Suprapubic skin (tissue), 4 donors: ENCODE measurements around the gene ZBTB4. TPM values are rescaled to one million over a fixed set of nuclear protein-coding genes. Genes with fewer than 3 reads are reported as not detected.

Source experiments
- DNase-seq, 2 donors: peaks; one replicate each; pipeline ENCODE4 v3.0.0-alpha.2; 2019; ENCODE audit warnings: low spot score in 2 of 2
- H3K27ac ChIP-seq: fragments of 200-600 bp; sonication (generic); one replicate; pipeline ENCODE4 v1.5.1; 2019
- H3K27me3 ChIP-seq: fragments of 200-600 bp; sonication (generic); one replicate; pipeline ENCODE4 v1.5.1; 2019
- H3K36me3 ChIP-seq: fragments of 200-600 bp; sonication (generic); one replicate; pipeline ENCODE4 v1.5.1; 2019
- H3K4me1 ChIP-seq: fragments of 200-600 bp; sonication (generic); one replicate; pipeline ENCODE4 v1.5.1; 2019
- H3K4me3 ChIP-seq: fragments of 200-600 bp; sonication (generic); one replicate; pipeline ENCODE4 v1.5.1; 2019; ENCODE audit warnings: mild to moderate bottlenecking
- H3K9me3 ChIP-seq: fragments of 200-600 bp; sonication (generic); one replicate; pipeline ENCODE4 v1.5.1; 2019
- CTCF ChIP-seq, 2 donors: fragments of 200-600 bp in 1 of 2; fragments of 450-650 bp in 1 of 2; sonication (generic) in 1 of 2; IDR thresholded peaks; one replicate each; pipeline ENCODE4 v1.5.1; 2016 to 2019; ENCODE audit warnings: antibody characterized with exemption in 2 of 2, mild to moderate bottlenecking in 1 of 2, moderate library complexity in 1 of 2
- EP300 ChIP-seq: sonication (generic); formaldehyde crosslinking; IDR thresholded peaks from one replicate; pipeline ENCODE4 v1.6.1; 2017; ENCODE audit warnings: antibody characterized with exemption
- POLR2A ChIP-seq, 2 donors: fragments of 450-650 bp; IDR thresholded peaks; one replicate each; pipeline ENCODE4 v1.6.1; 2017; ENCODE audit warnings: antibody characterized with exemption in 2 of 2, mild to moderate bottlenecking in 2 of 2, moderate library complexity in 2 of 2
- POLR2AphosphoS5 ChIP-seq, 3 donors: sonication (generic); formaldehyde crosslinking; IDR thresholded peaks; one replicate each; pipeline ENCODE4 v1.6.1; 2017; ENCODE audit warnings: antibody characterized with exemption in 3 of 3
- WGBS: methylation state at CpG from one replicate; pipeline ENCODE4 v1.1.5; 2018; 5-methylcytosine and 5-hydroxymethylcytosine counted together
- total RNA-seq, 4 donors: library from RNA; depleted of rRNA; stranded (reverse); fragments of >200 nt; gene quantifications; one replicate each; pipeline ENCODE4 v1.1.0, GENCODE V29; 2016

ZBTB4 gene
- total RNA-seq, 4 donors from 2014 or later = 36.1 to 65.7 (median 45.3) TPM

- 80% methylated on average over 11 of the region's 14 CpGs for WGBS
- DNase-seq = no peak
- Histone ChIP-seq H3K27me3 (no peaks in the 10 kb centered on the region), H3K27ac (peak overlapping the region; percentile 55), H3K4me3 (no peak overlapping the region), H3K9me3 (no peaks in the 10 kb centered on the region), H3K36me3 (peaks cover 30% of the 10 kb centered on the region), H3K4me1 (peaks cover 28% of the 10 kb centered on the region)
- no peak for TF ChIP-seq POLR2AphosphoS5 (IDR thresholded peaks at IDR 0.05)
- TF ChIP-seq CTCF (IDR thresholded peaks at IDR 0.05) = no peak
- TF ChIP-seq EP300 = no peak
- no peak for TF ChIP-seq POLR2A (IDR thresholded peaks at IDR 0.05)
Observed at GRCh38 chr17:7463372-7463846, 16.0 kb downstream of the ZBTB4 start.

- no peak overlapping the region for H3K27ac ChIP-seq
- peaks cover 28% of the 10 kb centered on the region for H3K4me1 ChIP-seq
- TF ChIP-seq POLR2A (IDR thresholded peaks at IDR 0.05) (no peak), EP300 (no peak), POLR2AphosphoS5 (IDR thresholded peaks at IDR 0.05) (no peak)
- no peak overlapping the region for H3K4me3 ChIP-seq
- H3K36me3 ChIP-seq = peaks cover 30% of the 10 kb centered on the region
- DNase-seq = no peak
- no peaks in the 10 kb centered on the region for H3K27me3 ChIP-seq
- 86% methylated on average over 11 of the region's 44 CpGs for WGBS
- no peaks in the 10 kb centered on the region for H3K9me3 ChIP-seq
Observed at GRCh38 chr17:7462474-7463371, 16.7 kb downstream of the ZBTB4 start.

- no peak for DNase-seq
- H3K27ac ChIP-seq = no peak overlapping the region
- H3K9me3 ChIP-seq = no peaks in the 10 kb centered on the region
- H3K4me3 ChIP-seq = no peak overlapping the region
- no peak for TF ChIP-seq EP300
- TF ChIP-seq CTCF (IDR thresholded peaks at IDR 0.05) = no peak
- no peak for TF ChIP-seq POLR2AphosphoS5 (IDR thresholded peaks at IDR 0.05)
- TF ChIP-seq POLR2A (IDR thresholded peaks at IDR 0.05) = no peak
- no peaks in the 10 kb centered on the region for H3K27me3 ChIP-seq
- peaks cover 26% of the 10 kb centered on the region for H3K4me1 ChIP-seq
- 90% methylated on average over 7 of the region's 7 CpGs for WGBS
- H3K36me3 ChIP-seq = peaks cover 26% of the 10 kb centered on the region
Observed at GRCh38 chr17:7460850-7461660, 18.4 kb downstream of the ZBTB4 start.

GRCh38 chr17:7459961-7460545, 19.4 kb downstream of the ZBTB4 start:
- H3K9me3 ChIP-seq = no peaks in the 10 kb centered on the region
- TF ChIP-seq POLR2AphosphoS5 (IDR thresholded peaks at IDR 0.05) (no peak), POLR2A (IDR thresholded peaks at IDR 0.05) (no peak), EP300 (no peak), CTCF (IDR thresholded peaks at IDR 0.05) (no peak)
- peaks cover 18% of the 10 kb centered on the region for H3K36me3 ChIP-seq
- H3K4me3 ChIP-seq = no peak overlapping the region
- 73% methylated on average over 3 of the region's 3 CpGs for WGBS
- H3K27ac ChIP-seq = peak overlapping the region; percentile 20
- DNase-seq = no peak
- no peaks in the 10 kb centered on the region for H3K27me3 ChIP-seq
- peaks cover 25% of the 10 kb centered on the region for H3K4me1 ChIP-seq

- 84% methylated on average over 7 of the region's 7 CpGs for WGBS
- H3K4me3 ChIP-seq = no peak overlapping the region
- peaks cover 22% of the 10 kb centered on the region for H3K27me3 ChIP-seq
Observed at GRCh38 chr17:7448461-7448860, 31.0 kb downstream of the ZBTB4 start.

More at GRCh38 chr17:7448461-7448860, 31.0 kb downstream of the ZBTB4 start:
- no peaks in the 10 kb centered on the region for H3K36me3 ChIP-seq
- H3K27ac ChIP-seq = no peak overlapping the region
- no peaks in the 10 kb centered on the region for H3K9me3 ChIP-seq
- no peak for DNase-seq
- TF ChIP-seq EP300 (no peak), CTCF (IDR thresholded peaks at IDR 0.05) (no peak), POLR2AphosphoS5 (IDR thresholded peaks at IDR 0.05) (no peak), POLR2A (IDR thresholded peaks at IDR 0.05) (no peak)
- peaks cover 32% of the 10 kb centered on the region for H3K4me1 ChIP-seq
